Activated CD8-positive, alpha-beta memory T cell treated with anti-CD3 and anti-CD28 coated beads for 1 hour (primary cell): ENCODE results near the gene MICAL3.
"Not testable (repeated sequence)": the region's sequence is repeated elsewhere in the genome, so short reads cannot be mapped to it uniquely, and the experiment has no call there.

ENCODE experiments used
- DNase-seq, 2 donors: peaks; one replicate each; pipeline ENCODE4 v3.0.0-alpha.2; 2020; ENCODE audit warnings: low read depth in 1 of 2; ENCODE audit errors: extremely low read depth in 1 of 2

The MICAL3 gene

GRCh38 chr22:17939011-17939410 lies 85.3 kb downstream of the MICAL3 start:
- no peak for DNase-seq

DNA sequence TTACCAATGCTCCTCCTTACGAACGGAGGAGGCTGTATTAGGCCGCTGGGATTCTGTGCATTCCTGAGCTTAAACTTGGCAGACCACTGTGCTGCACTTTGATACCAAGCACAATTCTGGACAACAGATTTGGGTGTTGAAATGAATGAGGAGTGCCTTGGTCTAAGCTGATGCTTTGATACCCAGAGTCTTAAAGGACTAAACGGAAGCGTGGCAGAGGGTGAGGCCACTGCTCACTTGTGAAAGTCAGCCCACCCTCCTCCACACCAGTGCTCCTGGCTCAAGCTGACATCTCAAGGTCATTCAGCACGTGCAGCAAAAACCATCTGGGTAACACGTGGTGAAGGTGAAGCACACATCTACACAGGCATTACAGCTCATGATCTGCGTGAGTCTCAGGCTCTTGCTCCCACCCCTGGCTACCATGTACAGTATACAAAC lies 85.9 kb downstream of the MICAL3 start:
- DNase-seq: no peak

GRCh38 chr22:17932457-17932856 lies 91.9 kb downstream of the MICAL3 start:
- DNase-seq: not testable (repeated sequence)

GRCh38 chr22:17931400-17931825 lies 92.9 kb downstream of the MICAL3 start:
- no peak for DNase-seq

DNA sequence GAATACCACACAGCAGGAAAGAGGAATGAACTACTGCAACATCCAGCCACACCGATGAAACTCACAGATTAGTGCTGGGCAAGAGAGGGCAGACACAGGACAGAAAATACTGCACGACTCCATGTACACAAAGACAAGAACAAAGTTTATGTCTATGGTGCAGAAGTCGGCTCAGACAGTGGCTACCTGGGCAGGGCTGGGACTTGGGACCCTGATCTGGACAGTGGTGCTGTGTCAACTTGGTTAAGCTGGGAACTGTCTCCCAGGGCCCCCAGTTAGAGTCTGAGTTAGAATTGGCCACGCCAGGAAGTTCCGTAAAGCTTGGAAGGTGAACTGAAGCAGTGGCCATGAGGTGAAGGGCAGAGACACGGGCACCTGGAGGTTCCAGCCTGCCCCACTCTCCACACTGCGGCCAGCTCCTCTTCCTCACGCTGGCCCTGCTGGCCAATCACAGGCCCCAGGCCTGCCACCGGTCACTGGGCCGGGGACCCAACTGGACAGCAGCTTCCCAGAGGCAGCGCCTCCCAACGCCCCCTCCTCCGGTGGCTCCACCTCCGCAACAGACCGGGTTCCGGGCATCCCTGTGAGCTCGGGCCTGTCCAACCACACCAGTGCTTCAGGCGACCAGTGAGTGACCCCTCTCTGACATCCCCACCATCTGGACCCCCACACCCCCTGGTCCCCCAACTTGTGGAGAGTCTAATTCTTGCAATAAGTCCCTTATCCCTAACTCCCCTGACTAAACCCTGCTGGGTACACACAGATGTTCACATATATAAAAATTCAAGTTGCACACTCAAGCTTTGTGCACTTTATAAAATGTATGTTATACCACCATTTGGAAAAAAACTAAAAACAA lies 93.7 kb downstream of the MICAL3 start:
- DNase-seq: no peak

DNA sequence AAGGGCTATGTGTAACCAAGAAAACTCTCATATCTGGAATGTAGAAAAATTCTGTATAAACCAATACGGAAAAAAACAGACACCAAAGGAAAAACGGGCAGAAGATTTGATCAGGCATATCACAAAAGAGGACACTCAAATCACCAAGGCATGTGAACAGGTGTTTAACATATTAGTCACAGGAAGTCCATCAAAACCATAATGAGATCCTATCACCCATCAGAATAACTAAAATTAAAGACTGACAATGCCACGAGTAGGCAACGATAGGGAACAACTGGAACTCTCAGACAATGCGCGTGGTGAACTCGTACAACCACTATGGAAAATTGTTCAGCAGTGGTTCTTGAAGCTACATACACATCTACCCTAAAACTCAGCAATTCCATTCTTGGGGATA lies 94.5 kb downstream of the MICAL3 start:
- DNase-seq: no peak

DNA sequence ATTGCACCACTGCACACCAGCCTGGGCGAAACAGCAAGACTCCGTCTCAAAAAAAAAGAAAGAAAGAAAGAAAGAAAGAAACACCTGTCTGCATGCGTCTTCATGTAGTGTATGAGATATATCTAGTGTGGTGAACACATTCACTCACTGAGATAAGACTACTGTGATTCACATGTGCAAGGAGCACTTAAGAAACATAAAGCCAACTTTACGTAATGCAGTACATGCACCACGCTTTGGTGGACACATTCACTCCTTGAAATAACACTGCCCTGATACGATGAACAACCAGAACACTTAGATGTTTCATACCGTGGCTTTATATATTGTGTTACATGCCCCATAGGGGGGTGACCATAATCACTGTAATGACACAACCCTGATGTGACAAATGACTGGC lies 96.0 kb downstream of the MICAL3 start:
- no peak for DNase-seq

GRCh38 chr22:17927062-17927461 lies 97.3 kb downstream of the MICAL3 start:
- no peak for DNase-seq

GRCh38 chr22:17926516-17926915 lies 97.8 kb downstream of the MICAL3 start:
- DNase-seq: no peak

DNA sequence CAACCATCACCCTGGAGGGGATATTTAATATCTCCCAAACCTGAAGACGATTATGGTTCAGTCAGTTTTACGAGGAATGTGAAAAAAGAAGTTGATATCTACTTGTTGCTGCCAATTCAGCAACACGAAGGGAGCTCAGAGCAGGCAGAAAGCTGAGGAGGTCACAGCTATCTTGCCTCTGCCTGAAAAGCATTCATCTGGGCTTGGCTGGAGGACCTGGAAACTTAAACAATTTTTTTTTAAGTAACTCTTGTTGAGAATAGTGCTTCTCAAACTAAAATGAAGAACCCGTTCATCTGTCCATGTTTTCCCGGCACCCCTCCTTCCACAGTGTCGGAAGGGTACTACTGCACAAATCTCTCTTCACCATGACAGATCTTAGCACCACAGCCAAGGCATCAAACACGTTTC lies 98.9 kb downstream of the MICAL3 start:
- no peak for DNase-seq

- DNase-seq: no peak
Observed at GRCh38 chr22:17924735-17925364, 99.5 kb downstream of the MICAL3 start.

GRCh38 chr22:17924076-17924475 lies 100.3 kb downstream of the MICAL3 start:
- DNase-seq: no peak

- no peak for DNase-seq
Observed at GRCh38 chr22:17922925-17923903, 101.1 kb downstream of the MICAL3 start.

GRCh38 chr22:17921871-17922821 lies 102.2 kb downstream of the MICAL3 start:
- DNase-seq: no peak

- DNase-seq: no peak
Observed at GRCh38 chr22:17920992-17921650, 103.2 kb downstream of the MICAL3 start.

DNA sequence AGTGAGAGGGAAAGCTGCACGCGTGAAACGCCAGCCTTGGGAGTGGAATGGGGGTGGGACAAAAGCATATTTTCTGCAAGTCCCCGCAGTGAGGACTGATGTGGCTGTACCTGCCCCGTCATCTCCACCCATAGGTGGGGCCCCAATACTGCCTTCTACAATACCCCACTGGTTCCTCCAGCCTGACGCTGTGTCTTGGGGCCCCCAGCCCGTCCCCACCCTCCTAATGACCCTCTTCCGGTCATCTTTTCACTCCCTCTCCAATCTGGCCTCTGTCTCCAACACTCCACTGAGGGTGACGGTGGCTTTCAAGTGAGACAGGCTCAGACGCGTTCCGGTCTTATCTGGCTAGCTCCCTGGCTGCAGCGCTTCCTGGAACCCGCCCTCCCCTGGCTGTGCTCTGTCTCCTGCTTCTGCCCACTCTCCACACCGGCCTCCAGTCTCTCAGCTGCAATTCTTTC lies 104.2 kb downstream of the MICAL3 start:
- no peak for DNase-seq

DNA sequence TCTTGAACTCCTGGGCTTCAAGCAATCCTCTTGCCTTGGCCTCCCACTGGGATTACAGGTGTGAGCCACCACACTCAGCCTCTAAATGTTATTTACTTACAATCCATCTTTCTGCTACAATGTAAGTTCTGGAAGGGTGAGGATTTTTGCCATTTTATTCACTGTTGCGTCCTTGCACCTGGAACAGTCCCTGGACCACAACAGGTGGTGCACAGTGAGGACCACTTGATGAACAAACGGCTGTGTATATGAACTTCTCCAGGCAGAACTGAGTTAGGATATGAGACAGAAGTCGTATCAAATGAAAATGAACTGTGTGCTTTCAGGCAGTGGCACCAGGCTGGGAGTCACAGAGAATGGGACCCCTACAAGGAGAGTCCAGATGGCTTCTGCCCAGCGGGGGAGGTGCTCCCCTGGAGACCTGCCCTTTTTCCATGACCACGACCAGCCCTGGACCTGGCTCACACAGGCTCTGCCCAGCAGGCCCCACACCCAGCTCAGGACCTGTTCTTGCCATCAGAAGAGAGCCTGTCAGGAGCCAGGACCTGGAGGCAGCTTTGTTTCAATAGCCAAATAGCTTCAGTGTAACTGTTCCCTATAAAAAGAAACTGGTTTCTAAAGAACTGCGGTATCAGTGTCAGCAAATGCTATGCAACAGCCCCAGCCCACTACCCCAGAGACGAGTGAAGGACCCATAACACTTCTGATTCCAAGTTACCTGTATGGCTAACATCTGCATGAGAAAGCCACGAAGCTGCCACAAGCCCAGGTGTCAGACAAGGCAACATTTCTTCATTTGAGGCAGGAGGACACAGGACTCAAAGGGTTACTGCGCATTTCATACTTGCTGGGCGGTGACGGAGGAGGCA lies 104.9 kb downstream of the MICAL3 start:
- DNase-seq: no peak

DNA sequence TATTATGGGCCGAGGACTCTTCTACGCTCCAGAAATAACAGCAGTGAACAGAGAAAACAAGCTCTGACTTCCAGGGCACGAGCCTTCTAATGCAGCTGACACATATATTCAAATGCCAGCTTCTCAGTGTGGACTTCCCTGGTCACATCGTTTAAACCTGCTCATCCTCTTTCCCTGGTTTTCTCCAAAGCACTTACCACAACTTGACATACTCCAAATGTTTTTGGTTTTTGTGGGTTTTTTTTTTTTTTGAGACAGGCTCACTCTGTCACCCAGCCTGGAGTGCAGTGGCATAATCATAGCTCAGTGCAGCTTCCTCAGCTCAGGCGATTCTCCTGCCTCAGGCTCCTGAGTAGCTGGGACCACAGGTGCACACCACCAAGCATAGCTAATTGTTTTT lies 105.5 kb downstream of the MICAL3 start:
- no peak for DNase-seq
